H1 (cell line): ENCODE measurements around the gene ENOSF1. TPM values are rescaled to one million over a fixed set of nuclear protein-coding genes. Genes with fewer than 3 reads are reported as not detected.

ENCODE experiments used
- CHD7 ChIP-seq: fragments of 300-600 bp; sonication (generic); IDR thresholded peaks from 2 replicates; pipeline ENCODE4 v1.7.1; 2012; ENCODE audit warnings: low read length, moderate library complexity, mild to moderate bottlenecking, inconsistent platforms; ENCODE audit not compliant: insufficient replicate concordance
- HDAC2 ChIP-seq, 2 experiments: fragments of 300-600 bp in 1 of 2; sonication (generic) in 1 of 2; IDR thresholded peaks; 2 replicates each; pipeline ENCODE4 v1.6.1; 2011 to 2012; ENCODE audit warnings: low read depth in 2 of 2, low read length in 2 of 2, mild to moderate bottlenecking in 2 of 2, moderate library complexity in 2 of 2, borderline replicate concordance in 1 of 2, inconsistent platforms in 1 of 2
- polyA plus RNA-seq, 7 experiments: library from polyadenylated mRNA; depleted of rRNA in 3 of 7; stranded (reverse) in 5 of 7; unstranded in 2 of 7; fragments of >200 nt in 5 of 7; fragments of 200-250 nt in 2 of 7; gene quantifications; 1 replicate in 5 of 7; 2 replicates in 1 of 7; 4 replicates in 1 of 7; pipeline versions ENCODE4 v1.2.1 to v1.2.3, GENCODE V29; 2011 to 2013; ENCODE audit warnings: missing spikeins in 2 of 7, mixed read lengths in 2 of 7
- total RNA-seq: library from RNA; stranded (reverse); fragmentation: NEBNext Ultra II Directional; extraction: Animal tissue kit (Norgen Biotek cat#: 25700); gene quantifications from 2 replicates; pipeline ENCODE4 v1.2.1, GENCODE V29; 2021

ENOSF1 gene
- total and polyA plus RNA-seq, 2 of the 8 experiments (the other 6 are each of a cell fraction or from before 2014, with no cell fraction given), result 15.4 to 26.4 TPM

- TF ChIP-seq HDAC2 (IDR thresholded peaks at IDR 0.05; ENCODE audit: borderline replicate concordance in 1 of 2, low read depth in 2 of 2, low read length in 2 of 2) (no peak), CHD7 (no peak)
Measured at GRCh38 chr18:693466-694187, 18.8 kb downstream of the ENOSF1 start (continued).
